Measurements from ENCODE around the gene ZBTB20. TPM values are rescaled to one million over a fixed set of nuclear protein-coding genes. Genes with fewer than 3 reads are reported as not detected.

The ZBTB20 gene
- total RNA-seq, 2 donors from 2014 or later, result 75.7 to 91.2 TPM

- DNase-seq (ENCODE audit: low spot score), result no peak
- intact Hi-C loops (cut with DNase I), result no loop called here
Measured at GRCh38 chr3:114405202-114405990, 741.7 kb downstream of the ZBTB20 start.

GRCh38 chr3:114404590-114404989 lies 742.5 kb downstream of the ZBTB20 start:
- DNase-seq (ENCODE audit: low spot score), result no peak

GRCh38 chr3:114402838-114403237 lies 744.2 kb downstream of the ZBTB20 start:
- no peak for DNase-seq (ENCODE audit: low spot score)
- intact Hi-C loops (cut with DNase I), result no loop called here

More at GRCh38 chr3:114404590-114404989, 742.5 kb downstream of the ZBTB20 start:
- intact Hi-C loops (cut with DNase I), result no loop called here

- intact Hi-C loops (cut with DNase I), result no loop called here
Measured at GRCh38 chr3:114401346-114401745, 745.7 kb downstream of the ZBTB20 start.

GRCh38 chr3:114400371-114400770 lies 746.7 kb downstream of the ZBTB20 start:
- no peak for DNase-seq (ENCODE audit: low spot score)
- intact Hi-C loops (cut with DNase I), result no loop called here

More at GRCh38 chr3:114401346-114401745, 745.7 kb downstream of the ZBTB20 start:
- DNase-seq (ENCODE audit: low spot score), result no peak

GRCh38 chr3:114394551-114394950 lies 752.5 kb downstream of the ZBTB20 start:
- intact Hi-C loops (cut with DNase I), result no loop called here
- no peak for DNase-seq (ENCODE audit: low spot score)

GRCh38 chr3:114393367-114394072 lies 753.6 kb downstream of the ZBTB20 start:
- no peak for DNase-seq (ENCODE audit: low spot score)
- intact Hi-C loops (cut with DNase I), result no loop called here

GRCh38 chr3:114392831-114393230 lies 754.3 kb downstream of the ZBTB20 start:
- intact Hi-C loops (cut with DNase I), result no loop called here
- no peak for DNase-seq (ENCODE audit: low spot score)

GRCh38 chr3:114389156-114389555 lies 757.9 kb downstream of the ZBTB20 start:
- intact Hi-C loops (cut with DNase I), result no loop called here
- no peak for DNase-seq (ENCODE audit: low spot score)

GRCh38 chr3:114384558-114384903 lies 762.6 kb downstream of the ZBTB20 start:
- no peak for DNase-seq (ENCODE audit: low spot score)
- intact Hi-C loops (cut with DNase I), result loop anchor here in 1 of 2 donors (5.0 kb wide), 1 partner anchor 38 kb away; no protein-coding TSS in a partner anchor

GRCh38 chr3:114383875-114384557 lies 763.1 kb downstream of the ZBTB20 start:
- DNase-seq (ENCODE audit: low spot score), result peak; percentile 90
- intact Hi-C loops (cut with DNase I), result loop anchor here in 1 of 2 donors (5.0 kb wide), 1 partner anchor 38 kb away; no protein-coding TSS in a partner anchor

GRCh38 chr3:114380233-114380651 lies 766.8 kb downstream of the ZBTB20 start:
- intact Hi-C loops (cut with DNase I), result loop anchor here in 1 of 2 donors (5.0 kb wide), 1 partner anchor 42 kb away; no protein-coding TSS in a partner anchor
- DNase-seq (ENCODE audit: low spot score), result peak; percentile 90

GRCh38 chr3:114379266-114379665 lies 767.8 kb downstream of the ZBTB20 start:
- DNase-seq (ENCODE audit: low spot score), result no peak
- intact Hi-C loops (cut with DNase I), result no loop called here

- intact Hi-C loops (cut with DNase I), result no loop called here
Measured at GRCh38 chr3:114378760-114379159, 768.3 kb downstream of the ZBTB20 start.

GRCh38 chr3:114377426-114377825 lies 769.7 kb downstream of the ZBTB20 start:
- intact Hi-C loops (cut with DNase I), result no loop called here
- no peak for DNase-seq (ENCODE audit: low spot score)

More at GRCh38 chr3:114378760-114379159, 768.3 kb downstream of the ZBTB20 start:
- DNase-seq (ENCODE audit: low spot score), result no peak

- no peak for DNase-seq (ENCODE audit: low spot score)
- intact Hi-C loops (cut with DNase I), result no loop called here
Measured at GRCh38 chr3:114376516-114377185, 770.4 kb downstream of the ZBTB20 start.

- intact Hi-C loops (cut with DNase I), result no loop called here
- DNase-seq (ENCODE audit: low spot score), result no peak
Measured at GRCh38 chr3:114375608-114376421, 771.3 kb downstream of the ZBTB20 start.

- intact Hi-C loops (cut with DNase I), result no loop called here
- no peak for DNase-seq (ENCODE audit: low spot score)
Measured at GRCh38 chr3:114374433-114374990, 772.6 kb downstream of the ZBTB20 start.
